Measurements from ENCODE around the gene SSTR4.
A peak's percentile ranks its signal among the peaks of the same experiment; 100 is the strongest.

SSTR4 gene

DNA sequence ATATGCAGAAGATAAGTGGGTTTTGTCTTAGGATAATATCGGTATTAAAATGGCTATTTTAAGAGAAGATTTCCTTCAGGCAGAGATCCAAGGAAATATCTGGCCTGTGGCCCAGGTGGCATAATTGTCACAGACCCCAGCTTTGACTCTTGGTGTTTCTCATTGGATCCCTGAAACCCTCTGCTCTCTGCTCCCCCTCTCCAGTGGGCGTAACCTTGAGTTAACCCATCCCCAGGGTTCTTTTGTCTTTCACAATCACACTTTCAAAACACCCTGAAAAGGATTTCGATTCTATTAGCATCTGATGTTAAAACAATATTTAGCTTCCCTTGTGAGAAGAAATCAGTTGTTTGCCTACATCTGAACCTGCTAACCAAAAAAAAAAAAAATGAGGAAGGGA is 7.2 kb downstream of the SSTR4 start:
- DNase-seq (ENCODE audit: low spot score) = no peak

DNA sequence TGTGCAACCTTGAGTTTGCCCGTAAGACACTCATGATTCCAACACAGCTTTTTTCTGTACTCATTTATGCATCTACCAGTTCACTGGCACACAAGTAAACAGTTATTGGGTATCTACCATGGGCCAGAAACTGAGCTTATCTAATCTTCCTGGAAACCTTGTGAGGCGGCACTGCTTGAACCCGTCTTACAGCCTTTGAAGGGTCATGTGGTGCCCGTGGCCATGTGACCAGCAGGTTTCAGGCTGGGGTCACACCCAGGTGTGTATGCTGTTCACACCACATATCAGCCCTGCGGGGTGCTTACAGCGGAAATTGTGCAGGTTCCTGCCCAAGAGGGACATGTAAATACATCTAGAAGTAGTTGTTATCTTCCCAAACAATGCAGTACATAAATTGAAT is 8.3 kb downstream of the SSTR4 start:
- no peak for DNase-seq (ENCODE audit: low spot score)

DNA sequence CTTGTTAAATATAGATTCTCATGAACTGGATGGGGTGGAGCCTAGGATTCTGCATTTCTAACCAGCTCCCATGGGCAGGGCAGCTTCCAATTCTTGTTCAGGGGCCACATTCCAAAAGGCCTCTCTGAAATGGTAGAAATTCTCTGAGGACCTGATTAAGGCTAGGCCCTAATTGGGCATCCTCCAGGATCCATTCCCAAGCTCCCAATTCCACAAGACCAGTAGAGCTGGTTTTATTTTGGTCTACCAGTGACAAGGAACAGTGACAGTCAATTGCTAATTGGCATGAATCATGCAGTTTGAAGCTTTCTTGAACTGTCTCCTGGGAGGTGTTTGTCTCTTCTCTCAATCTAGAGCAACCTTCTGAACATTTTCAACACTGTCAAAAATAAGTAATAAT is 11.3 kb downstream of the SSTR4 start:
- no peak for DNase-seq (ENCODE audit: low spot score)

DNA sequence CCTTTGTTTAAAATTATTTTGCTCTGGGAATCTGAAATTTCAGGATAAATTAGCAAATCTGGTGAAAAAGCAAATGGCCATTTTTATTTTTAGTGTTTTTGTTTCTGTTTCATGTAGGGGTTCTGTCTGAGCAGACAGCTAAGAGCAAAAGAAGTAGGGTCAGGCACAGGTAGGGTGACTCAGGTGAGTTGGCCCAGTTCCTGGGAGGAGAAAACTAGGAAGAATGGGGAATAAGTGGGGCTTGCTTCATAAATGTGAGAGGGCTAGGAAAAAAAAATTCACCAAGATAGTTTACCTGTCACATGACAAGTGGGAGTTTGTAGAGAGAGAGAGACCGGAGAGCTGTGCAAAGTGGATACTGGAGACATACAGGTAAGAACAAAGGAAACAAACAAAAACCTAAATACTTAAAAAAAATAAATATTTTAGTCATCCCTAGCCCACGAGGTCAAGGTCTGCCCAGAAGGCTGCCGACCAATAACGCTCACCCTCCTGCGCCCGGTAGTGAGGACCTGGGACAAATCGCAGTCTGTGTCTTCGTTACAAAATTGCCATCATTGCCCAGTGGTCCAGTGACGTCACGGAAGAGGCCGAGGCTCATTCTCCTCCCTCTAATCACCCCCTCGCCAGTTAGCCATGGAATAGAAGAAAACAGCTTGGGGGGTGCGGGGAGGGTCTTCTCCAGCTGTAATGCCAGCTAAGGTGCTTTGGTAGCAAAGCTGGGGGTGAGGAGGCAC is 12.1 kb downstream of the SSTR4 start:
- no peak for DNase-seq (ENCODE audit: low spot score)

DNA sequence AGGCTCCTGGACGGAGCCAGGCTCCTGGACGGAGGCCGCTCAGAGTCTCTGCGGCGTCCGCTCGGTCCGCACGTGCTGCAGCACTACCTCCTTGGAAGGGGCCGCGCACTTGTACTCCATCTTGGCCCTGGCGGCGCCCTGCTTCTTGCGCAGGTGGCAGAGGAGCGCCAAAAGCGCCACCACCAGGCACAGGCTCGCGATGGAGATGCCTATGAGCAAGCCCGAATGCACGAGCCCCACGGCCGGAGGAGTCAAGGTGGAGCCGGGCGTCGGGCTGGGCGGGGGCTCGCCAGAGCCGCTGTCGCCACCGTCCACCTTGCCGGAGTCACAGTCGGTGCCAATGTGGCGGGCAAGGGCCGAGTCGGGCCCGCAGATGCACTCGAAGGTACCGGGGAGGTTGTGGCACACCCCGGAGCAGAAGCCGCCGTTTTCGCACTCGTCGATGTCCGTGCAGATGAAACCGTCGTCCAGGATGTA is 12.7 kb downstream of the SSTR4 start:
- DNase-seq (ENCODE audit: low spot score) = no peak

DNA sequence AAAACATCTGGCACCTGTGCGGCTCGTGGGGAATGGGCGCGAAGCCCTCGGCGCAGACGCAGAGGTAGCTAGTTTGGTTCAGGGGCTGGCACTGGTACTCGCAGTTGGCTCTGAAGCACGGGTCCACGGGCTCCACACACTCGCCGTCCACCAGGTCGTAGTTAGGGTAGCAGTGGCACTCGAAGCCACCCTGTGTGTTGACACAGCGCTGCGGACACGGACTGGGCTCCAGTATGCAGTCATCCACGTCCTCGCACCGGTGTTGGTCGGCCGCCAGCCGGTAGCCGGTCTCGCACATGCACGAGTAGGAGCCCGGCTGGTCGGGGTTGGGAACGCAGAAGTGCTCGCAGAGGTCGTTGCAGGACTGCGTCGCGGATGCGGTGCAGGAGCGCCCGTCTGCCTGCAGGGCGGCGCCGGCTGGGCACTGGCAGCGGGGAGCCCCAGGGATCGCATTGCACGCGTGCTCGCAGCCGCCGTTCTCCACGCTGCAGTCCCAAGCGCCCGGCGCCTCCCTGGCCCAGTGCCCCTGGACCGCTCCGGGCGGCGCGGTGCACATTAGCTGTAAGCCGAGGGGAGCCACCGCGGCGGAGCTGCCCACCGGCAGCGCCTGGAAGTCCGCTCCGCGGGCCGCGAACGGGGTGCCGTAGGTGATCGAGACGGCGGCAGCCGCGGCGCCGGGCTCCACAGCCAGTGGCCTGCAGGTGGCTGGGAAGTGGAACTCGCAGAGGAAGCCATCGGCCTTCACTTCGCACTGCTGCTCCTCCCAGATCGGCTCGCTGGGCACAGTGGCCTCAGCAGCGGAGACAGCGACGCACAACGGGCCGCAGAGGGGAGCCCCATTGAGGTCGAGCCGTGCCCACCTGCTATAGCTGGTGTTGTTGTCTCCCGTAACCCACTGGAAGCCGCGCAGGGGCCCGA is 13.4 kb downstream of the SSTR4 start:
- peak; percentile 30 for DNase-seq (ENCODE audit: low spot score)

DNA sequence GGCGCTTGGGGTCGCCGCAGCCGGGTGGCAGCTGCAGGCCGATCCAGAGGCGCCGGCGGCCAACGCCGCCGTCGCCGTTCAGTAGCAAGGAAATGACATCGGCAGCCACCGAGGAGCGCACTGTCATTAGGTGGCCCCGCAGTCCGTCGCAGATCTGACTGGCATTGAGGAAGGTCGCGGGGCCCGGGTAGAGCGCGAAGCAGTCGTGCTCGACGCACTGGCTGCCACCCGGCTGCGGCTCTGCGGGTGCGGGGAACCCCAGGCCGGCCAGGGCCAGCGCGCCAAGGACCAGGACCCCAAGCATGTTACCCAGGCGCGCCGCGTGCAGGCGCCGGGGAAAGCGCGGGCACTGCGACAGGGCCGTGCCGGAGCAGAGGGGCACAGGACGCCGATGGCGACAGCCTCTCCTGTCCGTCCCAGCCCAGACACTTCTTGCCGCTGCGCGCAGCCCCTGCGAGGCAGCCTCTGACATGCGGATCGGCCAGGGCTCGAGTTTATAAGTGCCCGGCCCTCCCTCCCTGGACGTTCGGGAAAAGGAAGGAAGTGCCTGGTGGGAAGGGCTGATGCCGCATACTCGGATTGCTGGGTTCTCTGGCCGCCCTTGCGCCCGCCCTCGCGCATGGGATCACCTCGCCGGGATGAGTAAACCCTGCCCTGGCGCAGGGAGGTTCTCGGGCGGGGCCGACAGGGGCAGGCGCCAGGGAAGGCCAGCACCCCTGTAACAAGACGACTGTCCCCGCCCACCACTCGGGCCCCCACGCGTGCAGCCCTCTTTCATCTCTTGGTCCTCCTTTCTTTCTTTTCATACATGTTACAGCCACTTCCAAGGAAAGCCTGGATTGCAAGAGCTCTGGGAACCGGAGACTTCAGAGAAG is 14.3 kb downstream of the SSTR4 start, which contains the start of gene THBD:
Gene THBD (minus strand): TSS at position 472 of the 875 bp plus-strand sequence. CDS start 168 bp downstream, at position 304.
- DNase-seq (ENCODE audit: low spot score) = no peak

DNA sequence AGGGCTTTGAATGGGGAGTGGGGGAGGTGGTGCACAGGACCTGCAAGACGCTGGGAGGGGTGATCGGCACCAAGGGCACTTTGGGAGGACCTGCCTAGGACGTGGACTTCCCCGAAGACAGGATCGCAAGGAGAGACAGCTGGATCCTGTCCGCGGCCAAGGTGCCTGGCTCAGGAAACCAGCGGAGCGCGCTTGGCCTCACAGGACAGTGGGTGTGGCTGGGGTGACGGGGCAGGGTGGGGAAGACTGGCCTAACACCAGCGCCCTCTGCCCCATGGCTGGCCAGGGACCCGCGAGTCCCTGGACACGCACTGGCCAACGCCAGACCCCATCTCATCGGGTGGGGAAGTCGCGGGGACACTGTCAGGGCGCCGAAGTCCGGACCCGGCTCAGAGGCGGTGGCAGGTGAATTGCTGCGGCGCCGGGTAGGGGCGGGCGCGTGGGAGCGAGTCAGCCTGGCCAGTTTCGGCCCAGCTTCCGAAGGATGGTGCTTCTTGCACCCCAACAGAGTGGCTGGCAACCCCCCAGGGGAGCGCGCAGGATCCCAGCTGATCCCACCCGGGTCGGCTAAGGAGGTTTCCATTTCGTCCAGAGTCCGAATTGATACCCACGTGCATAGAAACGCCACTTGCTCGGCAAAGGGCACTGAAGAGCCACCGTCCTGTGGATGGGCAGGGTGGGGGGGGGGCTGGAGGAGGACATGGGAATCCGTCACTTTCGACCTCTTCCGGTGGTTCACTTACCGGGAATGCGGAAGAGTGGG is 15.1 kb downstream of the SSTR4 start:
- no peak for DNase-seq (ENCODE audit: low spot score)

DNA sequence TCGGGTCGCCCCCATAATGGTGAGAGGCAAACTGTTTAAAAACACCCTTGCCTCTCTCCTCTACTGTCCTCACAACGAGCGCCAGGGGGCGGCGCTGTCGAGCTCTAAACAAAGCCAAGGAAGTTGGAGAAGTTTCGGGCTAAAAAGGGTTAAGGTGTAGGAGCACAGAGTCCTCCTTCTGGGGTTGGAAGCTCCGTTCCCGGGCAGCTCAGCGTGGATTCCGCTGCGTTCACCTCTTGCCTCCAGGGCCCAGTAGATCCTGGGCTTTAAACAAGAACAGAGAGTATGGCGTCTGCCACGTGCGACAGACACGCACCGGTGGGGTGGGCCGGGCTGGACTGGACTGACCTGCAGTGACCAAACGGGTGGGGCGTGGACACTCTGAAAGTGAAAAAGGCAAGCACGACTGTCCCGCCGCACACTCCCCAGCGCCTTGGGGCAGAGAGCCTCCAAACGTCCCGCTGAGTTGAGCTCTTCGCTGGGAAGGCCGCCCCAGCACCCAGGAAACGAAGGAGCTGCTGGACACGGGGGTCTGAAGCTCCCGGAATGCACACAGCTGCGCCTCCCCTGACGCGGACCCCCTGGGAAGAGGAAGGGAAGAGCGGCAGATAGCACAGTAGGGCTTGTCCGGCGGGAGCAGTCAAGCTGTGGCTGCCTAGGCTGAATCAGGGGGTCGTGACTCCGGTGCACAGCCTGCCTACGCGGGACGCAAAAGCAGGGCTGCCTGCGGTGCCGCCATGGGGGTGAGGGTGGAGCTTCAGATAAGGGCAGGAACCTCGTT is 15.9 kb downstream of the SSTR4 start:
- DNase-seq (ENCODE audit: low spot score) = no peak

DNA sequence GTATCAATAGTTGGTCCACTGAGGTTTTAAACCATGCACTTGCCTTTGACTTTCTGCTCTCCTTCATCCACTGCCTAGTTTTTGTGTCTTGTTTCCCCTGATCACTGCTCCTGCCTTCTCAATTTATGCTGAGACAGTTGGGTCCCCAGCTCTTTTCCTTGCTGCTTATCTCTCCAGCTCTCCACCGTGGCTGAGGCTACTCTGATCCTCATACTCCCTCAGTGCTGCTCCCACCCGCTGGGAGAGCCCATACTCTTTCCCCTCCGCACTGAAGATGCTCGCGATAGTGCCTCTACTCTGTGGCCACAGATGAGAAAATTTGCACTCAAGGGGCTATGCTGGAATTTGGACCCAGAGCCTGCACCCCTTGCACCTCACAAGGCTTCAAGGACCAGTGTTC is 17.8 kb downstream of the SSTR4 start:
- no peak for DNase-seq (ENCODE audit: low spot score)

DNA sequence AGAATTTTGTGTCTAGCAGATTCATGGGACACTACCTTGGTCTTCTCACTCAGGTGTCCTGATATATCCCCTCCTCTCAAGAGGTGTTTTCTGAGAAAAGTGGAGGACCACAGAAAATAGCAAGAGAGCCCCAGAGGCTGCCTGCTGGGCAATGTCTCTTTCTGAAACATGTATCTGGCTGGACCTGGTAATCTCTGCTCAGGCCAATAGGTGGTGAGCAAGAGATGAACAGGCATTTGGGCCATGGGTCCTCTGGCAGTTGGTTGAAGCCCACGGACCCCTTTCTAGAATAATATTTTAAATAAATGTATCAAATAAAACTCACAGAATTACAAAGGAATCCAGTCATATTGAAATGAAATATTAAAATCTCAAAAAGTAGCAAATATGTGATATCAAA is 23.1 kb downstream of the SSTR4 start:
- DNase-seq (ENCODE audit: low spot score) = no peak

DNA sequence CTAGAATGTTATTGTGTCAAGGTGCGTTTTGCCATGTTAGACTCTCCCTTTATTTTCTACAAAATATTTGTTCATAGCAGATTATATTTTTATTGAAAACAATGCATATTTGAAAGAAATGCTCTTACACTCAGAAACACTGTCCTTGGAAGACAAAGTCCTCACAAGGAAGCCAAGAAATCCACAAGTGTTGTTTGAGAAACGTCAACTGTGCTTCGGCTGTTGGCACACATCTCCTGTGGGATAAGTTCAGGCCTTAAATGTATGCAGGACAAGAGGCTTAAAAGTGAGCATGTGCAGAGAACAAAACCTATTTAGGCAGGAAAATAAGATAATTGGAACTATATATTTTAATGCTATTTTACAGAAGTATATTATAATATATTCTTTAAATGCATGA is 23.9 kb downstream of the SSTR4 start:
- DNase-seq (ENCODE audit: low spot score) = no peak

DNA sequence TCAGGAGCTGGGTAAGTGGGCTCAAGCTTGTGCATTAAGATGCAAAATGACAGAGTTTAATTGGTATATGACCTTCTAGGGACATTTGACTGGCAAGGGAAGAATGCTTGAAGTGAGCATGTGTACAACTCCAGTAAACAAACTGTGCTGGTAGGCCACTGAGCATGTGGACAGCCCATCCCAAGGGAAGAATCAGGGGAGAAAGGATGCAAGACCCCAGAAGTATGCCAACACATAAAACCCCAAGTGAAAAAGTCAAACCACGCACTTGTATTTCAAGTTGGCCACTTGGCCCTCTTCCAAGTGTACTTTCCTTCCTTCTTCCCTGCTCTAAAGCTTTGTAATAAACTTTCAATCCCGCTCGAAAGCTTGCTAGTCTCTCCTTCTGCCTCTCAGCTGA is 24.7 kb downstream of the SSTR4 start:
- no peak for DNase-seq (ENCODE audit: low spot score)

DNA sequence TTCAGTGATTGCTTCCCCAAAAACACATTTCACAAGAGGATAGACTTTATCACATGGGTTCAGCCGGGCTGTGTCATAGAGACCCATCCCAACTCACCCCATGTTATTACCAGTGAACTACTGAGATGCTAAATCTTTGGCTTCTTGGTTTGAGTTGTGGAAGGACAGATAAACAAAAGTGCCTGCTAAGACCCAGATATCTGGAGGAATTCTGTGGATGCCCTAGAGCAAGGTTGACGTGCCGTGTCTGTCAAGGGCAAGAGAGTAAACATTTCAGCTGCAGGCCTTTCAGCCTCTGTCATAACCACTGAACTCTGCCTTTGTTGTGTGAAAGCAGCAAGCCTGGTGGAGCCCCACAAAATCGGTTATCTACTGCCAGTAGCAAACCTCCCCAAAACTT is 25.5 kb downstream of the SSTR4 start:
- no peak for DNase-seq (ENCODE audit: low spot score)

DNA sequence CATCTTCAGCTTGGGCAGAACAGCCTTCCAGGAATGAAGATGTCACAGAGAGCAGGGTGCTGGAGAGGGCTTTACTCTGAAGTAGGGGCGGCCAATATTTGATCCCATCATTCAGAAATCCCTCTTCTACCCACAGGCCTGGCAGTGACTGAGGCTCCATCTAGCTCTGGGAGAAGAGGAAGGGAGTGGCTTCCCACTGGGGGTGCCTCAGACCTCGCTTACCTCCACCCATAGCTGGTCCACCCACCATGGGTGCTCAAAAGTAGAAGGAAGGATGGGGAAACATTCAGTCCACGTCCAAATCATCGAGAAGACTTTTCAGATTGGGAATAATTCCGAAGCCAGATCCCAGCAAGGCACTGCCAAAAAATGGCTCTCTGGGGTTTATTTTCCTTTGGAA is 26.1 kb downstream of the SSTR4 start:
- no peak for DNase-seq (ENCODE audit: low spot score)

DNA sequence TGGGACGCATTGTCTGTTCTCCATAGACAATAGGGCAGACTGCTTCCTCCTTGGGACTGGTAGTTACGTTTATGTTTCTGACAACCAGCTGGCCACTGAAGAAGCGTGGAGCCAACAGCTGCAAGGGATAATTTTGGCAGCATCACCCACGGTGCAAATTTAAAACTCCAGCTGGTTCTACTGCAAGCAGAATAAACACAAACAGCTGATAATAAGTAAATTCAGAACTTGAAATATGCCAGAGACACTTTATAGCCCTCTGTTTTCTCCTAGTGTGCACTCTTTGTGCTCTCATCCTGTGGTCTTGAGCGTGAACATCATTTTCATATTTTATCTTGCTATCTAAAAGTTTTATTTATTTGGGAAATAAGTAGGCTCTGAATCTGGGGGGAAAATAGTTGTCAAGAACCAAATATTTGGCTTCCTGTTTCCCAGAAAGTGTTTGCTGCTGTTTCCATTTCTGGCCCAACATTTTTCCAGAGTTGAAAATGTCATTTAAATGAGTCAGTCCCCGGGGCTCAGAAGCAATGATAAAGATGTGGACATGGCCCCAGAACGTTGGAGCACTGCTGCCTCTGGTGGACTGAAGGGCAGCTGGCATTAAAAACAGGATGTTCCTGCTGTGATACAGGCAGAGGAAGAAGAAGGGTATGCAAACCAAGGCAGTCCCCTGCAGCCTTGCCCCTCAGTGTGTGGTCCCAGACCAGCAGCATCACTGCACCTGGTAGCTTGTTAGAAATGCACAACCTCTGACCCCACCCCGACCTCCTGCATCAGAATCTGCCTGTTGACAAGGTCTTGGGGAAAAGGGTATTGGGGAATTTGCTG is 26.8 kb downstream of the SSTR4 start:
- DNase-seq (ENCODE audit: low spot score) = no peak

DNA sequence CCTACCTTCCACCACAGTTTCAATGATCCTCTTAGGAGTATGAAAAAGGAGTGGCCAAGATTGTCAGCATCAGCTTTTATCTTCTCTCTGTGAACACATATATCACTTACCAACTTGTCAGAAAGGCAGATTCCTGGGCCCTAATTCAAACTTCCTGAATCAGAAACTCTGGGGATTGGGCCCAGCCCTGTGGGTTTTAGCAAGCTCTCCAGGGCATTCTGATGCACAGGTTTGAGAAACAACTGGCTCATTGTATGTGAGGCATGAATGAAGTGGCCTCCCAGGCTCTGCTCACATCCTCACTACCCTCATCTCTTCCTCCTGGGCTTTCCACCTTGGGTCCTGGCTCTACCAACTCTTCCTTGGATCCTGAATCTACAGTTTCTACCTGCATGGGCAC is 27.5 kb downstream of the SSTR4 start:
- DNase-seq (ENCODE audit: low spot score) = no peak

DNA sequence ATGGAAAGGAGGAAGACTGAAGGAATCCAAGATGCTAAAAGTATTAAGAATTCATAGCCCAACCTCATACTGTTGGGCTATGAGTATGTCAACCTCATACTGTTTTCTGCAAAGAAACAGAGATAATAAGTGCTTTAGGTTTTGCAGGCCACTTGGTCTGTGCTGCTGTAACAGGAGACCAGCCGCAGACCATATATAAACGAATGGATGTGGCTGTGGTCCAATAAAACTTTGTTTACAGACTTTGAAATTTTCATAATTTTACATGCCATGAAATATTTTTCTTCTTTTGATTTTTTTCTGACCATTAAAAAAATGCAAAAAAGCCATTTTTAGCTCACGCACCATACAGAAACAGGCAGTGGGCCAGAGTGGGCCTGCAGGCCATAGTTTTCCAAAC is 28.1 kb downstream of the SSTR4 start:
- DNase-seq (ENCODE audit: low spot score) = no peak

DNA sequence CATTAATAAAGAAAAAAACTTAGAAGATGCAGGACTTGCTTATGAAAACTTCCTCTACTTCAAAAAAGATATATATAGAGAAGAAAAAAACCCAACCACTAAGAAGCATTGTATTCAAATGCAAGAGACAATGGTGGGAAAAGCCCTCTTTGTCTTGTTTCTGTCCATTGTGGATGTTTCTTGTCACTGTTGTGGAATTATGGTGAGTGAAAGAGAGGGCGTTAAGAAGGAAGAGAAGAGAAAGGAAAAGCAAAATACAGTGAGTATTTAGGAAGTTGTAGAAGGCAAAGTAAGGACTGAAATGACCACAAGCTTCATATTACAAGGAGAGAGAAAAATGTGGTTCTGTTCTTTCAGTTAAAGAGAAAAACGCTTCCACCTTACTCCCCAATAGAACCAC is 28.5 kb downstream of the SSTR4 start:
- DNase-seq (ENCODE audit: low spot score) = no peak

All from cerebellar cortex (tissue), 1 donor.